OCI-LY1 (cell line): ENCODE results near the gene SCTR.

Experiments
- H2AFZ ChIP-seq: fragments of 200-600 bp; sonication (generic), shearing (Covaris generic); 2 replicates; pipeline ENCODE4 v1.6.0; 2014; ENCODE audit warnings: antibody characterized with exemption, mild to moderate bottlenecking, low read length
- H3F3A ChIP-seq: fragments of 200-600 bp; sonication (generic), shearing (Covaris generic); 2 replicates; pipeline ENCODE4 v1.6.0; 2014; ENCODE audit warnings: mild to moderate bottlenecking, antibody characterized with exemption, low read length, moderate library complexity; ENCODE audit not compliant: insufficient read depth
- H3K27ac ChIP-seq: fragments of 200-600 bp; sonication (generic); 2 replicates; pipeline ENCODE4 v1.5.1; 2014; ENCODE audit warnings: low read length, mixed run types, mild to moderate bottlenecking, low read depth; ENCODE audit not compliant: poor library complexity, severe bottlenecking
- H3K27me3 ChIP-seq: fragments of 200-600 bp; sonication (generic); 2 replicates; pipeline ENCODE4 v1.6.0; 2014; ENCODE audit warnings: antibody characterized with exemption, mild to moderate bottlenecking, low read length, moderate library complexity; ENCODE audit not compliant: insufficient read depth
- H3K36me3 ChIP-seq: fragments of 200-600 bp; sonication (generic); 2 replicates; pipeline ENCODE4 v1.6.1; 2014; ENCODE audit warnings: mild to moderate bottlenecking, antibody characterized with exemption, low read length, moderate library complexity, mixed read lengths; ENCODE audit not compliant: insufficient read depth
- H3K4me1 ChIP-seq: fragments of 200-600 bp; sonication (generic); 2 replicates; pipeline ENCODE4 v1.5.1; 2014; ENCODE audit warnings: mild to moderate bottlenecking, low read length, moderate library complexity; ENCODE audit not compliant: insufficient read depth, severe bottlenecking
- H3K4me2 ChIP-seq: fragments of 200-600 bp; sonication (generic), shearing (Covaris generic); 2 replicates; pipeline ENCODE4 v1.6.1; 2014; ENCODE audit warnings: low read length
- H3K4me3 ChIP-seq: fragments of 200-600 bp; sonication (generic); 2 replicates; pipeline ENCODE4 v1.5.1; 2014; ENCODE audit warnings: low read length, low read depth, mild to moderate bottlenecking, mixed read lengths; ENCODE audit not compliant: poor library complexity, severe bottlenecking
- H3K79me2 ChIP-seq: fragments of 200-600 bp; shearing (Covaris generic); 2 replicates; pipeline ENCODE4 v1.6.1; 2016; ENCODE audit warnings: mixed run types, low read length, mixed read lengths; ENCODE audit not compliant: insufficient read depth
- H3K9ac ChIP-seq: fragments of 200-600 bp; sonication (generic), shearing (Covaris generic); 2 replicates; pipeline ENCODE4 v1.6.1; 2014; ENCODE audit warnings: mild to moderate bottlenecking, low read length, mixed read lengths
- H3K9me2 ChIP-seq: fragments of 200-600 bp; sonication (generic), shearing (Covaris generic); 2 replicates; pipeline ENCODE4 v1.6.1; 2014; ENCODE audit warnings: low read depth, mild to moderate bottlenecking, low read length, mixed read lengths
- H3K9me3 ChIP-seq: fragments of 200-600 bp; shearing (Covaris generic); 2 replicates; pipeline ENCODE4 v1.6.1; 2014; ENCODE audit warnings: low read length, mixed read lengths
- H4K20me1 ChIP-seq: fragments of 200-600 bp; sonication (generic), shearing (Covaris generic); 2 replicates; pipeline ENCODE4 v1.6.0; 2016; ENCODE audit warnings: mild to moderate bottlenecking, low read length; ENCODE audit not compliant: insufficient read depth
- CTCF ChIP-seq: fragments of 200-600 bp; sonication (generic), shearing (Covaris generic); IDR thresholded peaks from 2 replicates; pipeline ENCODE4 v1.5.1; 2017; ENCODE audit warnings: mild to moderate bottlenecking, antibody characterized with exemption, low read length, moderate library complexity, mixed read lengths
- EZH2 ChIP-seq: fragments of 200-600 bp; sonication (generic), shearing (Covaris generic); IDR thresholded peaks from 2 replicates; pipeline ENCODE4 v1.8.0; 2017; ENCODE audit warnings: borderline replicate concordance, mixed run types, mild to moderate bottlenecking, antibody characterized with exemption, low read length, moderate library complexity, mixed read lengths

Gene SCTR

GRCh38 chr2:119463990-119464389 lies 60.3 kb downstream of the SCTR start:
- Histone ChIP-seq H2AFZ (no peak overlapping the region), H3K4me3 (no peak overlapping the region), H3K36me3 (no peaks in the 10 kb centered on the region), H3K4me1 (no peaks in the 10 kb centered on the region), H3K79me2 (no peaks in the 10 kb centered on the region), H3K9me2 (no peaks in the 10 kb centered on the region), H4K20me1 (no peaks in the 10 kb centered on the region), H3K4me2 (no peak overlapping the region), H3K27me3 (no peaks in the 10 kb centered on the region), H3F3A (no peaks in the 10 kb centered on the region), H3K9me3 (no peaks in the 10 kb centered on the region), H3K27ac (no peak overlapping the region), H3K9ac (no peak overlapping the region)
- TF ChIP-seq CTCF, result no peak

- H3K4me2 ChIP-seq, result no peak overlapping the region
- H3K36me3 ChIP-seq, result no peaks in the 10 kb centered on the region
- no peaks in the 10 kb centered on the region for H3K4me1 ChIP-seq
- H3K27ac ChIP-seq, result no peak overlapping the region
- no peak overlapping the region for H2AFZ ChIP-seq
- H3K4me3 ChIP-seq, result no peak overlapping the region
- no peaks in the 10 kb centered on the region for H3K9me3 ChIP-seq
- no peak overlapping the region for H3K9ac ChIP-seq
- H3K27me3 ChIP-seq, result no peaks in the 10 kb centered on the region
- H3F3A ChIP-seq, result no peaks in the 10 kb centered on the region
- H3K79me2 ChIP-seq, result no peaks in the 10 kb centered on the region
- TF ChIP-seq CTCF (no peak), EZH2 (no peak)
- H4K20me1 ChIP-seq, result no peaks in the 10 kb centered on the region
- no peaks in the 10 kb centered on the region for H3K9me2 ChIP-seq
Observed at GRCh38 chr2:119463136-119463535, 61.1 kb downstream of the SCTR start.

GRCh38 chr2:119462574-119462973 lies 61.7 kb downstream of the SCTR start:
- H3K4me1 ChIP-seq, result no peaks in the 10 kb centered on the region
- H3K27ac ChIP-seq, result no peak overlapping the region
- no peaks in the 10 kb centered on the region for H3K9me2 ChIP-seq
- no peak for TF ChIP-seq CTCF
- no peak for TF ChIP-seq EZH2
- H3K9me3 ChIP-seq, result no peaks in the 10 kb centered on the region
- no peak overlapping the region for H3K4me3 ChIP-seq
- no peaks in the 10 kb centered on the region for H3K79me2 ChIP-seq
- H3F3A ChIP-seq, result no peaks in the 10 kb centered on the region
- no peak overlapping the region for H2AFZ ChIP-seq
- H3K9ac ChIP-seq, result no peak overlapping the region
- no peaks in the 10 kb centered on the region for H3K36me3 ChIP-seq
- no peaks in the 10 kb centered on the region for H3K27me3 ChIP-seq
- H3K4me2 ChIP-seq, result no peak overlapping the region
- H4K20me1 ChIP-seq, result no peaks in the 10 kb centered on the region
